GM13977 (cell line): ENCODE results near the gene SMIM11.
"Not testable (repeated sequence)": the region's sequence is repeated elsewhere in the genome, so short reads cannot be mapped to it uniquely, and the experiment has no call there.

Experiments used
- DNase-seq: peaks from one replicate; pipeline ENCODE4 v3.0.0; 2012; ENCODE audit warnings: low spot score
- in situ Hi-C: fragments of 300-500 bp; cut with MboI; formaldehyde crosslinking; loops from one replicate; pipeline ENCODE4 v1.12.0; 2022; ENCODE audit warnings: low sequenced_read_pairs, low pct_unique_long_range_greater_than_20kb, mixed read lengths, inconsistent platforms; ENCODE audit not compliant: unreplicated experiment

The SMIM11 gene

GRCh38 chr21:34429710-34430109, 54.4 kb downstream of the SMIM11 start:
- in situ Hi-C loops, DNase-seq: not testable (repeated sequence)
